GM06990 (cell line): ENCODE measurements around the gene ZRANB1.

ENCODE experiments used
- DNase-seq: peaks from one replicate; pipeline ENCODE4 v3.0.0-alpha.2; 2011; ENCODE audit not compliant: insufficient read length; ENCODE audit errors: extremely low read depth
- H3K27me3 ChIP-seq: replicated peaks from 2 replicates; pipeline ENCODE4 v1.6.0; 2011; ENCODE audit warnings: low read length; ENCODE audit not compliant: control insufficient read depth, insufficient read depth
- H3K36me3 ChIP-seq: 2 replicates; pipeline ENCODE4 v1.5.1; 2011; ENCODE audit warnings: low read length; ENCODE audit not compliant: control insufficient read depth, insufficient read depth
- H3K4me3 ChIP-seq: replicated peaks from 2 replicates; pipeline ENCODE4 v1.5.1; 2011; ENCODE audit warnings: low read depth, mild to moderate bottlenecking, control low read depth, low read length
- CTCF ChIP-seq: IDR thresholded peaks from 2 replicates; pipeline ENCODE4 v1.5.1; 2011; ENCODE audit warnings: low read length, control low read depth, mild to moderate bottlenecking, inconsistent platforms; ENCODE audit not compliant: insufficient read depth, poor library complexity, severe bottlenecking

ZRANB1 gene

GRCh38 chr10:124993345-124993708, 51.4 kb downstream of the ZRANB1 start:
- peaks cover 1% of the 10 kb centered on the region for H3K36me3 ChIP-seq

GRCh38 chr10:124993736-124994451, 52.0 kb downstream of the ZRANB1 start:
- H3K27me3 ChIP-seq: no peaks in the 10 kb centered on the region; the same call in 1 of the 2 replicates
- no peak for TF ChIP-seq CTCF
- no peak overlapping the region for H3K4me3 ChIP-seq
- no peak for DNase-seq
- H3K36me3 ChIP-seq: peaks cover 1% of the 10 kb centered on the region

More at GRCh38 chr10:124993345-124993708, 51.4 kb downstream of the ZRANB1 start:
- no peak for TF ChIP-seq CTCF
- H3K4me3 ChIP-seq: no peak overlapping the region
- H3K27me3 ChIP-seq: no peaks in the 10 kb centered on the region; the same call in 1 of the 2 replicates
- DNase-seq: no peak

GRCh38 chr10:124994573-124995473, 52.9 kb downstream of the ZRANB1 start:
- Histone ChIP-seq H3K36me3 (peaks cover 1% of the 10 kb centered on the region), H3K4me3 (no peak overlapping the region), H3K27me3 (no peaks in the 10 kb centered on the region; the same call in 1 of the 2 replicates)
- TF ChIP-seq CTCF: no peak
- no peak for DNase-seq

GRCh38 chr10:124995605-124996004, 53.7 kb downstream of the ZRANB1 start:
- Histone ChIP-seq H3K36me3 (peaks cover 1% of the 10 kb centered on the region), H3K27me3 (no peaks in the 10 kb centered on the region; the same call in 1 of the 2 replicates), H3K4me3 (no peak overlapping the region)
- no peak for TF ChIP-seq CTCF
- no peak for DNase-seq

GRCh38 chr10:124996127-124996853, 54.4 kb downstream of the ZRANB1 start:
- Histone ChIP-seq H3K4me3 (no peak overlapping the region), H3K36me3 (no peaks in the 10 kb centered on the region; the same call in 1 of the 2 replicates)

More at GRCh38 chr10:124996127-124996853, 54.4 kb downstream of the ZRANB1 start:
- no peak for DNase-seq
- H3K27me3 ChIP-seq: no peaks in the 10 kb centered on the region; the same call in 1 of the 2 replicates
- no peak for TF ChIP-seq CTCF
